ENCODE data around the gene PLCB1.

GRCh38 chr20:8255945-8256632, 124.0 kb downstream of the PLCB1 start:
- TF ChIP-seq TAF1 (IDR thresholded peaks at IDR 0.05; ENCODE audit: borderline replicate concordance, low read depth, low read length) (no peak), POLR2A (IDR thresholded peaks at IDR 0.05; ENCODE audit: low read depth, low read length) (no peak)
